HG03442 (cell line): ENCODE results near the gene EVI5.
A peak's percentile ranks its signal among the peaks of the same experiment; 100 is the strongest.
"Not testable (repeated sequence)": the region's sequence is repeated elsewhere in the genome, so short reads cannot be mapped to it uniquely, and the experiment has no call there.

ENCODE experiments used
- ATAC-seq: cut with Tn5 transposase; IDR thresholded peaks from one replicate; pipeline ENCODE4 v1.9.1; 2021; ENCODE audit warnings: mild to moderate bottlenecking, moderate library complexity; ENCODE audit not compliant: unreplicated experiment

The EVI5 gene

DNA sequence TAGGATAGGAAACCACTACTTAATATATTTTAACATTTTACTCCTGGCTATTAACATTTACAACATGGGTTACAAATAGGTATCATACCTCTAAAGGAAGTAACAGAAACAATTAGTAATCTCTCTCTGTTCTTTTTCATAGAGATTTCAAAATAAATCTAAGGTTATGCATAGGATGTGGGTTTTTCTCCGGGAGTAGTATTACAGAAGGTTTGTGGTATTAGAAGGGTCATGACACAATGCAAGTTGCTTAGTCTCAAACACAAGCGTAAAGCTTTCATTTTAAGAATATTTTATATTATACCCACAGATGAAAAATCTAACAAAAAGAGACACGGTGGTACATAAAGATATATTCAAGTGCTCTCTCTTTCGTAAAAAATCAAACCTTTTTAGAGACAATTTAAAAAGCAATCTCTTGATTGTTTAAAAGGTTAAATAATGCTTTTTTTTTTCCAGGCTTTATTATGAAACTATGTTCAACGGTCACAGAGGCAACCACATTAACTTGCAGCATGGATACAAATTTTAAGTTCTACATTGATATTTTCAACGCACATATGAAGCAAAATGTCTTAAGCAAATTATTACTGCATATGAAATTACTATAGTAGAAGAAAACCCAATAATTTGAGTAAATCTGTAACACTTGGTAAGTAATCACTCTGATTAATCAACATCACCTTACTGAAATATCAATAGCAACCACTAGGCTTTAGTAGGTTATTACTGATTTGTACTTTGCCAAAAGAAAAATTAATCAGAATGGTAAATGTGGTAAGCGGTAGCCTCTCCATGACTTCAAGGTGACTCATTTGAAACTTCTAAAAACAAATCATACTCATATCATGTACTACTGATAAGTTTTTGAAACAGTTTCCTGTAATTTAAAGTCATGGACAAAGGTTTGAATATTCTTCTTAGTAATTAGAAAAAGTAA is 200.8 kb downstream of the EVI5 start:
- ATAC-seq, result peak; percentile 89

GRCh38 chr1:92577261-92577895 is 207.5 kb downstream of the EVI5 start:
- ATAC-seq, result no peak

DNA sequence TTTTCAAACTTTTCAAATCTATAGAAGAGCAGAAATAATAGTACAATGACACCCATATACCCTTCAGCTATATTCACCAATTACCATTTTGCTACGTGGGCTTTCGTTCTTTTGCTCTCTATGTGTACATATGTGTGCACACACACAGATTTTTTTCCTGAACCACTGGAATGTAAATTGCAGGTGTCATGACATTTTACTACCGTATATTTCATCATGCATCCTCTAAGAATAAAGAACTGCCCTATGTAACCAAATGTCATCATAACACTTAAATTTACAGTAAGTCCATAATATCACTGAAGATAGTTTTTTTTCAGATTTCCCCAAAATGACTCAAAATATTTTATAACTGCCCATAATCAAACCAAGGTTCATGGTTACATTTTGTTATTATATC is 209.8 kb downstream of the EVI5 start:
- ATAC-seq, result no peak

DNA sequence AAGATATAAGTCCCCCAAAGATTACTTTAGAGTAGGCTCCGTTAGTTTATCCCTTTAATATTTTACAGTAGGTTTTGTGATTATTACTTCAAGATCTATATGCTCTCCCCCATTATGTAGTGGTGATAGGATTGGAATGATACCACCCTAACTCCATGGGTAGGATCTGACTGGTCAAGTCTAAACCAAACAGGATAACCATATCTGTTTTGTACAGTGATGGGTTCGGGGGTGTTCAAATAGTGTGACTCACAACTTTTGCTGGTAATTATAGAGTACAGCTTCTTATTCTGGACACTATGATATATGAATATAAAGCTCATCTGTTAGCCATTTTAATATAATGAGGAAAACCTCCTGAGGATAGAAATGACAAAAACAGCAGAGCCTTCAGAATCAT is 212.4 kb downstream of the EVI5 start:
- no peak for ATAC-seq

DNA sequence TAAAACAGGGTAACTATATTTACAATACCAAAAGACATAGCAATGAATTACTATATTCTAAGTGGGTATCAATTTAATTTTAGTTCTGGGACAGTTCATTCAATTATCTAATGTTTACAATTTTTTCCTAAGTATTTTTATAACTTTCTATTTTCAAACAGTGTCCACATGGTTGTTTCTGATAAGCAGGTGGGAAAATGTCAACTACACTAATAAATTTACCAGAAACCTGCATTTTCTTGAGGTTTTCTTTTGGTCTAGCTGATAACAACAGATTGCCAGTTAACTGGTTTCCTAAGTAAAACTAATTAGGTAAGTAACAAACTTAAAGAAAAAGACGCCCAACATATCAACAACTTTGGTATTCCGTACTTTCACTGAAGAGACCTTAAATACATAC is 213.3 kb downstream of the EVI5 start:
- no peak for ATAC-seq

DNA sequence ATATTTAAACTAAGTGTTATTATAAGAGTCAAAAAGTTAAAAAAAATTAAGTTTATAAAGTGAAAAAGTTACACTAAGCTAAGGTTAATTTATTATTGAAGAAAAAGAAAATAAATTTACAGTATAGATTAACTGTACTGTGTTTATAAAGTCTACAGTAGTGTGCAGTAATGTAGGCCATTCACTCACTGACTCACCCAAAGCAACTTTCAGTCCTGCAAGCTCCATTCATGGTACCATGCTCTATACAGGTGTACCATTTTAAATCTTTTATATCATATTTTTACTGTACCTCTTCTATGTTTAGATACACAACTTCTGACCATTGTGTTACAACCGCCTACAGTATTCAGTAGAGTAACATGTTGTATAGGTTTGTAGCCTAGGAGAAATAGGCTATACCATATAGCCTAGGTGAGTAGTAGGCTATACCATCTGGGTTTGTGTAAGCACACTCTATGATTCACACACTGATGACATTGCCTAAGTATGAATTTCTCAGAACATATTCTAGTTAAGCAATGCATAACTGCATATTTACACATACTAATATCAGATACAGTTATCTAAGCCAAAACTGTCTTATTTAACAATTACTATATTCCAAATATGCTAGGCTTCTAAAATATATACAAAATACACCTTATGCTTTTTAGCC is 217.6 kb downstream of the EVI5 start:
- ATAC-seq, result no peak

GRCh38 chr1:92563457-92564216 is 221.3 kb downstream of the EVI5 start:
- peak; percentile 95 for ATAC-seq

- no peak for ATAC-seq
Measured at GRCh38 chr1:92556350-92556749, 228.6 kb downstream of the EVI5 start.

DNA sequence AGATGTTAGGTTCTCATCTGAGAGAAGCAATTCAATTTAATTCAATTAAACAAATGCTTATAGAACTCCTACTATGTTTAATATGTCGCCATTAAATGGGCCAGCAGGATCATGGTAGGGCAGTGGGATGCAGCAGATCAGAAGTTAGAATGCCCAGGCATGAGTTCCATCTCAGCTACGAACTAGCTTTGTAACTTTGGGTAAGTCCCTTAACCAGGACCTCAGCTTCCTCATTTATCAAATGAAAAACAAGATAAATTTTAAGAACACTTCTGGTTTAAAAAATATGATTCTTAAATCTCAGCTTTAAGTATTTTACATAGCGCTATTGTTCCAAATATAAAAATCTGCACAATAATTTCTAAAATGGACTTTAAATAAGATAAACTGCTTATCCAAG is 230.7 kb downstream of the EVI5 start:
- no peak for ATAC-seq

DNA sequence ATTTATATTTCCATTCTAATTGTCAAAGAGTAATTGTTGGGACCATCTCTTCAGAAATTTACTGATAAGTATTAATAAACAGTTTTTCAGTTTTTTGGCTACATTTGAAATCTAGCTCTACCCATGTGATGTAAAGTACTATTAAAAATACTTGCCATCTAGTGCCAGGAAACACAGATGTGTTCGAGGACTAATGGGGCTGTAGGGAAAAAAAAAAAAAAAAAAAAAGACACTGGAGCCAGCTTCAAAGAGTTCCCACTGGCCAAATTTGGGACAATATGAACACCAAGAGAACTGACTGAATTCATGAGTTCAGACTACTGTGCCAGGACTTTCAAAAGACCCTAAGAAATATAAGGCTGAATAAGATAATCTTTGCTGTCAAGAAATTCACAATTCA is 233.0 kb downstream of the EVI5 start:
- no peak for ATAC-seq

- ATAC-seq, result no peak
Measured at GRCh38 chr1:92544756-92545165, 240.1 kb downstream of the EVI5 start.

DNA sequence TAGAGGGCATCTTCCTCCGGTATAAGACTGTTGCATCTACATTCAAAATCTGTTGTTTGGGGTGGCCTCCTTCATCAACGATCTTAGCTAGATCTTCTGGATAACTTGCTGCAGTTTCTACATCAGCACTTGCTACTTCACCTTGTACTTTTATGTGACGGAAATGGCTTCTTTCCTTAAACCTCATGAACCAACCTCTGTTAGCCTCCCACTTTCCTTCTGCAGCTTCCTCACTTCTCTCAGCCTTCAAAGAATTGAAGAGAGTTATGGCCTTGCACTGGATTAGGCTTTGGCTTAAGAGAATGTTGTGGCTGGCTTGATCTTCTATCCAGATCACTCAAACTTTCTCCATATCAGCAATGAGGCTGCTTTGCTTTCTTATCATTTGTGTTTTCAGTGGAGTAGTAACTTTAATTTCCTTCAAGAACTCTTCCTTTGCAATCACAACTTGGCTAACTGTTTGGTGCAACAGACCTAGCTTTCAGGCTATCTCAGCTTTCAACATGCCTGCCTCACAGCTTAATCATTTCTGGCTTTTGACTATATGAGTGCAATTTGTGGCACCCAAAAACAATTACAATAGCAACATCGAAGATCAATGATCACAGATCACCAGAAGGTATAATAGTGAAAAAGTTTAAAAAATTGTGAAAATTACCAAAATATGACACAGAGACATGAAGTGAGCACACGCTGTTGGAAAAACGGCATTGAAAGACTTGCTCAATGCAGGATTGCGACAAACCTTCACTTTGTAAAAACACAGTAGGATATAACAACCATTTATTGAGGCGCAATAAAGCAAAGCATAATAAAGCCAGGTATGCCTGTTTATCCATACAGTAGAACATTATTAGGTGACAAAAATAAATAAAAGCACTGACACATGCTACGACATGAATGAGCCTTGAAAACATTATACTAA is 241.5 kb downstream of the EVI5 start:
- no peak for ATAC-seq

- peak; percentile 54 for ATAC-seq
Measured at GRCh38 chr1:92538413-92539061, 246.4 kb downstream of the EVI5 start.

DNA sequence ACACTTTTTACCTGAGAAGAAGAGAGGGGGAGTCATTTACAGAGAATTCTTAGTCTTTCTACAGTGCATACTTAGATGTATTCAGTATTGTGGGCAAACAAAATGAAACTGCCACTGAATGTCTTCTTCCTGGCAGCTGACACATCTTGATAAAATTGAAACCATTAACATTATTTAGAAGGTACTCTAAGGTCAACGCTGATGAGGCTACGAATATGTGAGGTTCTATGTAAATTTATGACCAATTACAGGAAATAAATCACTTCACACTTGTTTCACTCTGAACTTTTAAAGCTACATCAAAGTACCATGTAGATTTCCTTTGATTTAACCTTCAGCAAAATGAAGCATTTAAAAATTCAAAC is 246.9 kb downstream of the EVI5 start:
- ATAC-seq, result peak; percentile 62

- peak; percentile 63 for ATAC-seq
Measured at GRCh38 chr1:92536980-92537884, 247.7 kb downstream of the EVI5 start.

GRCh38 chr1:92536211-92536979 is 248.5 kb downstream of the EVI5 start:
- ATAC-seq, result no peak

DNA sequence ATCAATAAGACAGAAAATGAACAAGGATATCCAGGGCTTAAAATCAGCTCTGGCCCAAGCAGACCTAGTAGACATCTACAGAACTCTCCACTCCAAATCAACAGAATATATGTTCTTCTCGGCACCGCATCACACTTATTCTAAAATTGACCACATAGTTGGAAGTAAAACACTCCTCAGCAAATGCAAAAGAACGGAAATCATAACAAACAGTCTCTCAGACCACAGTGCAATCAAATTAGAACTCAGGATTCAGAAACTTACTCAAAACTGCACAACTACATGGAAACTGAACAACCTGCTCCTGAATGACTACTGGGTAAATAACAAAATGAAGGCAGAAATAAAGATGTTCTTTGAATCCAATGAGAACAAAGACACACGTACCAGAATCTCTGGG is 252.5 kb downstream of the EVI5 start:
- not testable (repeated sequence) for ATAC-seq

DNA sequence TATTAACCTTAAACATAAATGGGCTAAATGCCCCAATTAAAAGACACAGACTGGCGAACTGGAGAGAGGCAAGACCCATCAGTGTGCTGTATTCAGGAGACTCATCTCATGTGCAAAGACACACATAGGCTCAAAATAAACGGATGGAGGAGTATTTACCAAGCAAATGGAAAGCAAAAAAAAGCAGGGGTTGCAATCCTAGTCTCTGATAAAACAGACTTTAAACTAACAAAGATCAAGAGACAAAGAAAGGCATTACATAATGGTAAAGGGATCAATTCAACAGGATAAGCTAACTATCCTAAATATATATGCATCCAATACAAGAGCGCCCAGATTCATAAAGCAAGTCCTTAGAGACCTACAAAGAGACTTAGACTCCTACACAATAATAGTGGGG is 253.0 kb downstream of the EVI5 start:
- ATAC-seq, result not testable (repeated sequence)
